ENCODE data around the gene PANX3.

GRCh38 chr11:124586238-124586860 lies 24.9 kb upstream of the PANX3 start:
- TF ChIP-seq CTCF (IDR thresholded peaks at IDR 0.05), result peak in 3 of 4 experiments; percentile 25 to 40 (median 36)
- no peak for TF ChIP-seq POLR2A (IDR thresholded peaks at IDR 0.05)

Data from uterus (tissue), 2 donors.